CD4-positive, alpha-beta T cell treated with Interferon alpha-2 for 1 hour (primary cell): ENCODE results near the gene ASXL2.
"Not testable (repeated sequence)": the region's sequence is repeated elsewhere in the genome, so short reads cannot be mapped to it uniquely, and the experiment has no call there.

Source experiments
- DNase-seq, 2 donors: peaks; one replicate each; pipeline ENCODE4 v3.0.0-alpha.2; 2020 to 2022

The ASXL2 gene

DNA sequence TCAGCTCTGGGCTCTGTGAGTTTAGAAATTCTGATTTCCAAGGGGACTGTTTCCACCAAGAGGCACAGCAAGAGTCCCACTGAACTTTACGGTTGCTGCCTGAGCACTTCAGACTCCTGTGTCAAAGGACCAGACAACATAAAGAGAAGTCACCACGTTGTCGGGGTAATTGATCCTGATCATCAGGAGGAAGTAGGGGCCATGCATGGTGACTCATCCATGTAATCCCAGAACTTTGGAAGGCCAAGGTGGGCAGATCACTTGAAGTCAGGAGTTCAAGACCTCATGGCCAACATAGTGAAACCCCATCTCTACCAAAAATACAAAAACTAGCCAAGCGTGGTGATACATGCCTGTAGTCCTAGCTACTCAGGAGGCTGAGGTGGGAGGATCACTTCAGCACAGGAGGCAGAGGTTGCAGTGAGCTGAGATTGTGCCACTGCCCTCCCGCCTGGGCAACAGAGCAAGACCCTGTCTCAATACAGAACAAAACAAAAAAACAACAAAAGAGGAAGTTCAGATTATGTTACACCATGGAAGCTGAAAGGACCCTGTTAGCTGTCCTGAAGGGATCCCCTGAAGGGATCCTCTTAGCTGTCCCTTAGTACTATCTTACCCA lies 9.4 kb upstream of the ASXL2 start:
- DNase-seq = no peak

DNA sequence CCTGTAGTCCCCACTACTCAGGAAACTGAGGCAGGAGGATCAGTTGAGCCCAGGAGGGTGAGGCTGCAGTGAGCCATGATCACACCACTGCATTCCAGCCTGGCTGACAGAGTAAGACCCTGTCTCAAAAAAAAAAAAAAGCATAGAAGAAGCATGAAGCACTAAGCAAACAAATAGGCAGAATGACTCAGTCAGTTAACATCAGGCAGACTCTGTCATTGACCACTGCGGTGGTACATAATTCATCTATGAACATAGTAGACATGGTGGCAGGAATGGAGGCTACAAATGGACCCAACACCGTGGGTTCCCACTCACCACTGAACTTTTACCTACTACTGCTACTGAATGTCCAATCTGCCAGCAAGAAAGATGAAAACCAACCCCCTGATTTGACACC lies 7.6 kb upstream of the ASXL2 start:
- DNase-seq = no peak

DNA sequence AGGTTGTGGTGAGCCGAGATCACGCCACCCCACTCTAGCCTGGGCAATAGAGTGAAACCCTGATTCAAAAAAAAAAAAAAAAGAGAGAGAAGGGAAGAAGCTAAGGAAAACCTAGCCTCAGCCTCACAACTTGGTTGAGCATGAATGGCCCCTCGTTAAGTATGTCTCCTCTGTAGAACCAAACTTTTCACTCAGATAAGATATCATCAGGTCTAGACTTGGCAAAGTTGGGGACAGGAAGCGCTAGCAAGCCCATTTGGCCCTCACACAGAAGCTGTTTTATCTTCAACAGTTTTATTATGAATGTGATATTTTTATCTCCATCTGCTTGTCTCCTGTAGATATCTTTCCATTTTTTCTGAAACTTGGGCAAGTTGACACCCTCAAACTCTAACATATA lies 3.5 kb upstream of the ASXL2 start:
- DNase-seq = no peak

- no peak for DNase-seq
These were observed 945 bp upstream of the ASXL2 start for GRCh38 chr2:25879133-25879730.

GRCh38 chr2:25877431-25878360 lies 591 bp downstream of the ASXL2 start:
- DNase-seq = peak; percentile 49 to 74

- DNase-seq = no peak
These were observed 6.2 kb downstream of the ASXL2 start for GRCh38 chr2:25872134-25872533.

DNA sequence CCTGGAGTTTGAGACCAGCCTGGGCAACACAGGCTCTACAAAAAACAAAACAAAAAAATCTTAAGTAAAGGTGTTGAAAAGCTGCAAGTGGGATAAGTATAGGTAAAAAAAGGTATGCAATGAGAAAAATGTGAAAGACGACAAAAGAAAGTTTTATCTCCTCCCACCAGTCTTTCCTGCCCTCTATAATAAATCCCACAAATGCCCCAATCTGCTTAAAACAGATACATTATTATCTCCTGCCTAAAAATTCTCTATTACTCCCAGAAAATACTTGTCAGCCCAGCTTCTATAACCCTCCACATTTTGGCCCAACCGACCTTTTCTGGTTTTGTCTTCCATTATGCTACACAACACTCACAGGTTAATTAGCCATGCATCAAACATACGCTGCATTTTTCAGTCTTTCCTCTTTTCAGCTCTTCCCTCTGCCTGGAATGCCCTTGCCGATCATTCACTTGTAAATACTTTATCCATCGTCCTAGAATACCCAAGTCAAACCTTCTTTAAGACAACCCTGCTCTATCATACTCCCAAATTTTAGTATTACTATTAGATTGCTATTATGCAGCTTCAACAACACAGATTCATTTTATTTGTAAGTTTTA lies 10.8 kb downstream of the ASXL2 start:
- DNase-seq = no peak

DNA sequence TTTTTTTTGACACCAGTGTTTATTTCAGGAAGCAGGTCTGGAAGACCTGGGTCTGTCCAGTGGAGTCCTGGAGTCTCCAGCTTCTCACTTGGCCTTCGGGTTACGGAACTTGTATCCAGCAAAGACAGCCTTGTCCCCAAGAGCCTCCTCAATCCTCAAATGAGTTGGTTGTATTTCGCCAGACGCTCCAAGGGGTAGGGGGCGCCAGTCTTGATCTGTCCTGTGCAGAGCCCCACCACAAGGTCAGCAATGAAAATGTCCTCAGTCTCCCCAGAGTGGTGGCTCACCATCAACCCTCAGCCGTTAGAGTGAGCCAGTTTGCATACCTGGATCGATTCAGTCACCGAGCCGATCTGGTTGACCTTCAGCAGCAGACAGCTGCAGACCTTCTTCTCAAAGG lies 21.9 kb downstream of the ASXL2 start:
- DNase-seq = no peak

DNA sequence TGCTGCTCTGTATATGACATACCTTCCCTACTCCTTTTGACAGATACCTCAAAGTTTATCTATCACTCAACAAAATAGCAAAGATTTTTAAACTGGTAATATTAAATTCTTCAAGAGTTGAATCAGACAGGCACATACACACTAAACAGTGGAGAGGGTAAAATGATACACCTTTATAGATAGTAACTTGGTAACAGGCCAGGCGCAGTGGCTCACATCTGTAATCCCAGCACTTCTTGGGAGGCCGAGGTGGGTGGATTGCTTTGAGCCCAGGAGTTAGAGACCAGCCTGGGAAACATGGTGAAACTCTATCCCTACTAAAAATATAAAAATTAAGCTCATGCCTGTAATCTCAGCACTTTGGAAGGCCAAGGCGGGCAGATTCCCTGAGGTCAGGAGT lies 23.2 kb downstream of the ASXL2 start:
- no peak for DNase-seq

DNA sequence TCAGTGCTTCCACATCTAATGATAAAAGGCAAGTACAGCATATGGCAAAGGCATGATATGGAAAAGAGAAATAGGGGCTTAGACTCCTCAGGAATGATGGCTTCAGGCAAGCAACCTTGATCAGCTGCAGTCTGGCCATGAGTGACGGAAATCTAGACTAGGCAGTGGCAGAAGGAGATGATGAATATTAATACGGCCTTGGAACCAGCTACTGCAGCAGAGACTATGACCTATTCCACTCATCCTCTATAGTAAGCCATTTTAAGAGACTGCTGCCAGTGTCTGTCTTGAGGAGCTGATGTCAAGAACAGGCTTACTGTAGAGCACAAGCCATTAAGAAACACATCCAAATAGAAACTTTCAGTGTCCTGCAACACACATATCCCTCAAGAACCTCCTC lies 23.7 kb downstream of the ASXL2 start:
- DNase-seq = no peak

DNA sequence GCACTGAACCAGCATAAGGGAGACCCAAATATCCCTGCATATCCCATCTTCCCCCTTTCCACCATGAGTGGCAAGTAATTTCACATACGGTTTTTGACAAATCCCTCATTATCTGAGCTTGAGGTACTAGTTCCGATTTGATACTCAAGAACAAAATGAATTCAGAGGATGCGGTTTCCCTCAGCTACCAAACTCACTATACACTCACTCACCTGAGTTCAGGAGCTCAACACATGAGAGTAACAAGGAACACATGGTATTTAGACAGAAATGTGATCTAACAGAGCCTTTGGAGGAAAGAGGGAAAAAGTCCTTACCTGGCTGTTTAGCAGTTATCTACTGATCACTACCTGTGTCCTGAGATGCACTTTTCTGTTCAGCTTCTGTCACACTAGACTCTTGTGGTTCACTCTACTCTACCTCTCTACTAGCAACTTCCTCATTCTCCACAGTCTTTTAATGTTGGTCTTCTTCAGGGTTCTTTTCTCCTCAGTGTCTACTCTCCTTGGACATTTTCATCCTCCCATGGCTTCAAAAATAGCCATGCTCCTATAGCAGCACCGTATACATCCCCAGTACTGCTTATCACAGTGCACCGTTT lies 25.1 kb downstream of the ASXL2 start:
- peak in 1 of 2 donors; percentile 18 for DNase-seq

- peak; percentile 43 to 82 for DNase-seq
These were observed 26.4 kb downstream of the ASXL2 start for GRCh38 chr2:25851740-25852503.

DNA sequence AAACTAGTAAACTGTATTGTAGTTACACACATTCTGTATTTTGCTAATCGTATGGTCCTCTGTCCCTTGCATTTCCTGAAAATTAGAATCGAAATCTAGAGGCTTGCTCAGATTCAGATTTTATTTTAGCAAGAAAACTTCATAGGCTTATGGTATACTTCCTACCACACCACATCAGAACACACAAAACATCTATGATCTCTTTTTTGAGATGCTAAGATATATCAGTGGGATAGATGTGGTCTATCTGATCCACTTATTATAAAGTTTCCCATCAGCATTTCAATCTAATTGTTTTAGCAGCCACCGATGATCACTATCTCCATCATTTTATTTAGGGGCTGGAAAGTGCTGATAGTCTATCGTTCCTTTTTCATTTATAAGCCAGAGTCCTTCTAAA lies 27.9 kb downstream of the ASXL2 start:
- DNase-seq = not testable (repeated sequence)

DNA sequence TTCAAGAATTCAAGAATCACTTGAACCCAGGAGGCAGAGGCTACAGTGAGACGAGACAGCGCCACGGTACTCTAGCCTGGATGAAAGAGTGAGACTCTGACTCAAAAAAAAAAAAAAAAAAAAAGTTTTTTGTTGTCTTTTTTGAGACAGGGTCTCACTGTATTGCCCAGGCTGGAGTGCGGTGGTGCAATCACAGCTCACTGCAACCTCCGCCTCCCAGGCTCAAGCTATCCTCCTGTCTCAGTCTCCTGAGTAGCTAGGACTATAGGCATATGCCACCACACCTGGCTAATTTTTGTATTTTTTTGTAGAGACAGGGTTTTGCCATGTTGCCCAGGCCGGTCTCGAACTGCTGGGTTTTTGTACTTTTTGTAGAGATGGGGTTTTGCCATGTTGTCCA lies 28.9 kb downstream of the ASXL2 start:
- DNase-seq = not testable (repeated sequence)

GRCh38 chr2:25845843-25846505 lies 32.3 kb downstream of the ASXL2 start:
- no peak for DNase-seq

DNA sequence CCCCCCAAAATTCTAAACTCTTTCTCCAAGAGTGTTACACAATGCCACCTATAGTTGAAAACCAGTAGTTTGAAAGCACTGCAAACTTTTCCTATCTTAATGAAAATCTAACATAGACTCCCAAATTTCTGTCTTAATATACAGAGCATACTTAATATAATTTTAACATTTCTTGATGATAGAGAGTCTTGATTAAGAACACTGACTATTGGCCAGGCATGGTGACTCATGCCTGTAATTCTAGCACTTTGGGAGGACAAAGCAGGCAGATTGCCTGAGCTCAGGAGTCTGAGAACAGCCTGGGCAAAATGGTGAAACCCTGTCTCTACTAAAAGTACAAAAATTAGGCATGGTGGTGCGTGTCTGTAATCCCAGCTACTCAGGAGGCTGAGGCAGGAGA lies 34.2 kb downstream of the ASXL2 start:
- DNase-seq = no peak

DNA sequence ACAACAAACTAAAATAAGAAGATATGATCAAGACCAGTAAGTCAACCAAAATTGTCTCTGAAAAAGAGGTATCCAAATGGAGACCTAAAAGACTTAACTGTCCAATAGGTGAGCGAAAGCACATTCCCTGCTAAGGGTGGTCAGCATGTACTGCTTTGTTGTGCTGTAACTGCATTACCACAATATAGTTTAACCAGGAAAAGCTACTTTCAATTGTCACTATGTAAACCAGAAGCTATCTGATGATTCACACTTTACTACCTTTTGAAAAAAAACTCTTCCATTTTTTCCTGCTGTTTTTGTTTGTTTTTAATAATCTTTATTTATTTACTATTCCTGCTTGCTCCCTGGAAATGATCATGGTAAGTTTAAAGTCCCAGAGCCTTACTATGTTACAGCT lies 36.1 kb downstream of the ASXL2 start:
- no peak for DNase-seq

DNA sequence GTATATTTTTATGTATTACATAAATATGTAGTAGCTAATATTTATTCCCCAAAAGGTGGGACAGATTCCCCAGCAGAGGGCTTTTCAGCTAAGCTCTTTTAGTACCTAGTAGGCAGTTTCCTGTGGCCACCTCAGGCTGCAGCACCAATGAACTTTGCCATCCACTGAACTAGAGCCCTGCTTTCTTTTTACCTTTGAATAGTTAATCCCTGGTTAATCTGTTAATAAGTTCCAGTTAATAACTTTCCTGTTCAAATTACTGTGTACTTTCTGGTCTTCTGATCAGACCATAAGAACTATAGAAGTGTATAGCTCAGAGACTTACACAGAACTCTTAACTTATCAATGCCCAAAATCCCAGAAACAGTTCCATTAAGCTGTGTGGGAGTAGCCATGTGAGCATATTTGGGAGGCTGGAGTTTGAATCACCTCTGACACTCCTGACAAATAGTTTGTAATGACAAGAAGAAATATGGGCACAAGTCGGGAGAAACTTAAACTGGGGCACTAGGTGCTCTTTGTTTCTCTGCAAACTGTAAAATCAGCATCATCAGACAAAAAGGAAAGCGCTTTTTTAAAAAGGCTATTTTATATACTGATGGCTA lies 40.0 kb downstream of the ASXL2 start:
- no peak for DNase-seq

- DNase-seq = no peak
These were observed 42.4 kb downstream of the ASXL2 start for GRCh38 chr2:25835906-25836305.

- no peak for DNase-seq
These were observed 44.7 kb downstream of the ASXL2 start for GRCh38 chr2:25833566-25833965.

GRCh38 chr2:25832897-25833296 lies 45.4 kb downstream of the ASXL2 start:
- no peak for DNase-seq
